Measurements from ENCODE around the gene DCLK2.

The DCLK2 gene

DNA sequence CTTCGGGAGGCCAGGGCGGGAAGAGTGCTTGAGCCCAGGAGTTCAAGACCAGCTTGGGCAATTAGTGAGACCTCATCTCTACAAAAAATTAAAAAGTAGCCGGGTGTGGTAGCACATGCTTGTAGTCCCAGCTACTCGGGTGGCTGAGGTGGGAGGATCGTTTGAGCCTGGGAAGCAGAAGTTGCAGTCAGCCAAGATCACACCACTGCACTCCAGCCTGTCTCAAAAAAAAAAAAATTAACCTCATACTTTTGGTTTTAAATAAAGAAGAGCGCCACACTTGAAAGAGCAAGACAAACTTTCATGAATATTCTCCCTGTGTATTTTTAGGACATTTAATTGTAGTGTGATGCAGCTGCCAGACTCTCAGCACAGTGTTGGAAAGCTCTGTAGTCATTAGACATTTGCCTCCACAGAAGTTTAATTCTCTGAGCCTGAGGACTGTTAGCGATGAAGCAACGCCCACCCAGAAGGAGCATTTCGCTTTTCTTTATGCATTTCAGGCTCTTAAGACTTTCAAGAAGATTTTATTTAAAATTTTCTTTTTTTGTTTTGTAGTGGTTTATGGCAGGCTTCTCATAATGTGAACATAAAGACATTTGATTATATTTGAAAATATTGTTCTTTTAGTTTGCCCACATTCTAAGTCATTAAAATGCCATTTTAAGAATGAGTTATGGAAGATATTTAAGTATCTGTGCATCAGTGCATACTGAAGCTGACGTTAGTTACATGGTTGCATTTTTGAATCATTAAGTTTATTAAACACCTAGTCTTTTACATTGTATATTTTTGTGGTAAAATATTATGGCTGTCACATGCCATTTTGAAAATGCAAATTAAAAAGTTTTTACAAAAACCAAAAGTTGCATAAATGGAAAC lies 45.8 kb downstream of the DCLK2 start:
- Mint-ChIP-seq H3K9me3 (no peaks in the 10 kb centered on the region), H3K4me1 (no peaks in the 10 kb centered on the region), H3K27ac (no peak overlapping the region), H3K36me3 (no peaks in the 10 kb centered on the region), H3K27me3 (peaks cover 1% of the 10 kb centered on the region), H3K4me3 (no peak overlapping the region)

DNA sequence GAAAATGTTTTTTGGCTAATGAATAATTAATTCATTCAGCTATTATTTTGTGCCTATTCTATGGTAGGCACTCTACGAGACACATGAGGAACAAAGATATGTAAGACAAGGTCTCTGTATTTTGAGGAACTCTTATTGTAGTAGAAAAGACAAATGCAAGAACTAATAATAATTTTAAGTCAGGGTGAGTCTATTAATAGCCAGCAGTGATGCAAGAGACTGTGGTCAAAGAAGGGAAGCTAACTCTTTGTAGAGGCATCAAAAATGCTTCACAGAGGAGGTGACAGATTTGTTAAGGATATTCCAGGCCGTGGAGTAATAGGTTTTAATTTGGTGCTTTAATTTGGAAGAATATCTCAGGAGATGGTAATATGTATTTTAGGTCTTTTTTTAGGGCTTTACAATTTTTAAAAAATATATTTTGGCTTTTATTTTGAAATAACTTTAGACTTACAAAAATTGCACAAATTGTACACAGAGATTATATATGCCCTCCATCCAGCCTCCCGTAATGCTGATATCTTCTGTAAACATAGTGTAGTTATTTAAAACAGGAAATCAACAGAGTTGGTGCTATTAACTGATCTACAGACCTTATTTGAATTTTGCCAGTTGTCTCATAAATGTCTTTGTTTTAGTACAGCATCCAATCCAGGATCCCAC lies 48.1 kb downstream of the DCLK2 start:
- H3K27ac Mint-ChIP-seq: no peak overlapping the region
- peaks cover 1% of the 10 kb centered on the region for H3K27me3 Mint-ChIP-seq
- no peaks in the 10 kb centered on the region for H3K9me3 Mint-ChIP-seq
- H3K4me1 Mint-ChIP-seq: no peaks in the 10 kb centered on the region
- H3K4me3 Mint-ChIP-seq: no peak overlapping the region
- H3K36me3 Mint-ChIP-seq: no peaks in the 10 kb centered on the region

DNA sequence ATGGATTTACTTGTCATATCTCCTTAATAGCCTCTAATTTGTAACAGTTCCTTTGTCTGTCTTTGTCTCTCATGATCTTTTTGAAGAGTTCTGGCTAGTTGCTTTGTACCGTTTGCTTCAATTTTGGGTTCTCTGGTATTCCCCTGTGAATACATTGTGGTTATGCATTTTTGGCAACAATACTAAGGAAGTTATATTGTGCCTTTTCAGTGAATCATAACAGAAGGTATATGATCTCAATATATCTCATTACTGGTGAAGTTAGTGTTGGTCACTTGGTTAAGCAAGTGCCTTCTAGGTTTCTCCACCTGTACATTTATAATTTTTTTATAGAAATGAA lies 48.6 kb downstream of the DCLK2 start:
- H3K27ac Mint-ChIP-seq: no peak overlapping the region
- H3K4me3 Mint-ChIP-seq: no peak overlapping the region

DNA sequence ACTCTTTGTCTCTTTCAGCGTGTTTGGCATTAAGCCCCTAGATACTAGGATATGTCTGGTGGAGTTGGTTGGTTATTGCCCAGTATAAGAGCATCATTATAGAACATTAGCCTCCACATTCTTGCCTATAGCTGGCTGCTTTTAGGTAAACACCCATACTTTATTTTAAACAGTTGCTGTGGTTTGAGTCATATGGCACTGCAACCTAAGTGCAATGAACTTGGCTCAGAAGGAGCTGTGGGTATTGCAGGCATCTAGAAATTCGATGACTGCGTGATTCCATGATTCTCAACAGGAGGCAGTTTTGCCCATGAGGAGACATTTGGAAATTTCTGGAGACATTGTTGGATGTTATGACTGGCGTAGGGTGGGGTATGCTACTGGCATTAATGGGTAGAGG lies 49.5 kb downstream of the DCLK2 start:
- H3K4me1 Mint-ChIP-seq: no peaks in the 10 kb centered on the region
- peaks cover 1% of the 10 kb centered on the region for H3K27me3 Mint-ChIP-seq
- no peaks in the 10 kb centered on the region for H3K9me3 Mint-ChIP-seq
- no peak overlapping the region for H3K27ac Mint-ChIP-seq
- no peaks in the 10 kb centered on the region for H3K36me3 Mint-ChIP-seq
- no peak overlapping the region for H3K4me3 Mint-ChIP-seq

More for the DNA sequence above, 48.6 kb downstream of the DCLK2 start:
- Mint-ChIP-seq H3K9me3 (no peaks in the 10 kb centered on the region), H3K27me3 (peaks cover 1% of the 10 kb centered on the region), H3K36me3 (no peaks in the 10 kb centered on the region), H3K4me1 (no peaks in the 10 kb centered on the region)

DNA sequence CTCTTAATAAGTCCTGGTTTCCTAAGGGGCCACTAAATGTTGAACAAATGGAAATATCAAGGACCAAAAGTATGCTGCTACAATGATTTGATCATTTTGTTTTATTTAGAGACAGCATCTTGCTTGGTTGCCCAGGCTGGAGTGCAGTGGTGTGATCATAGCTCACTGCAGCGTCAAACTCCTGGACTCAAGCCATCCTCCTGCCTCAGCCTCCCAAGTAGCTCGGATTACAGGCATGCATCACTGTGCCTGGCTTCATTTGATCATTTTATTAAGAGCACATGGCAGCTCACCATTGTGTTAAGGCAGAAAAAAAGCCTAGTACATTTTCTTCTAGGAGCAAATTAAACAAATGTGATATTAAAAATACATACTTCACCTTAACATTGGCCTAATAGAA lies 52.7 kb downstream of the DCLK2 start:
- Mint-ChIP-seq H3K4me3 (no peak overlapping the region), H3K27ac (no peak overlapping the region), H3K9me3 (no peaks in the 10 kb centered on the region), H3K4me1 (no peaks in the 10 kb centered on the region), H3K36me3 (no peaks in the 10 kb centered on the region), H3K27me3 (peaks cover 1% of the 10 kb centered on the region)

DNA sequence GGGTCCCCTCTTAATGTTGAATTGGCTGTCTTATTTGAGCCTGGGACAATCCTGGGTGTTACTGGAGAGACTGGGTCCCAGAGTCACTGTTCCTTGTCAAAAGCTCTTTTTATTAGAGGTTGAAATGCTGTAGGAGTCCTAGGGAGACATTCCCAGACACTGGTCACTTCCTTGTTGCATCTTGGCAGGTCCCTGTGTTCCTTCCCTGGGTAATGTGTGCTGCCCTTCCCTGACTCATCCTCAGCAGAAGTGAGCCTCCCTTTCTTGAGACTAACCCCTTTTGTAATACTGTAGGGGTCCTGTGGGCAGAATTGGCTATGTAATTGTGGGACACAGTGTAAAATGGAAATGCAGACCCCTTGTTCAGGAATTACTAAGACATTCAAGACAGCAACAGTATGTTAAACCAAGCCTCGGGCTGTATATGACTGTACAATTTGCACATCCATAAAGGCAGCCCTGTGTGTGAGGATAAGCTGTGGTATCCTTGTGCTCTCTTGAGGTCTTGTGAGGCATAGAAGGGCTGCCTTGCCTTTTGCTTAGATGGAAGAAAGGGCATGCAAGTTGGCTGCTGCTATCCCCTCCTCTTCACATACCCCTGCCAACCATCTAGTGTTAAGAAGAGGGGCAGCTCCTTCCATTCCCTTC lies 53.5 kb downstream of the DCLK2 start:
- no peaks in the 10 kb centered on the region for H3K9me3 Mint-ChIP-seq
- no peaks in the 10 kb centered on the region for H3K36me3 Mint-ChIP-seq
- no peak overlapping the region for H3K4me3 Mint-ChIP-seq
- no peak overlapping the region for H3K27ac Mint-ChIP-seq
- H3K4me1 Mint-ChIP-seq: no peaks in the 10 kb centered on the region
- H3K27me3 Mint-ChIP-seq: peaks cover 1% of the 10 kb centered on the region

DNA sequence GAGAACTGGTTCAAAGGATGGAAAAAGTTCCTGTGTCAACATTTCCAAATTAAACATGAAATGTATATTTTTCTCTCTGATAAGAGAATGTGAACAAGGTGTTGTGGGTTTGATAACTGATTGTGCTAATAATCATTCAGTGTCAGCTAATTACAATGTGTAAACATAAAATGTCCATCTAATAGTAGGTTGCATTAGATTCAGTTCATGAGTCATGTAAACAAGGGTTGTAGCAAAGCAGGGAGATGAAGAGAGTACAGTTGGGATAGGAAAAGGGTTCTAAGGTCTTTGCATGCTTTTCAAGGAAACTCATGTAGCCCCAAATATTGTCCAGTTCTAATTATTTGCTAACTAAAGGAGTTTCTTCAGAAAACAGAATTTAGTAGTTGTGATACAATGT lies 55.4 kb downstream of the DCLK2 start:
- Mint-ChIP-seq H3K27me3 (peaks cover 1% of the 10 kb centered on the region), H3K4me3 (no peak overlapping the region), H3K4me1 (no peaks in the 10 kb centered on the region), H3K27ac (no peak overlapping the region), H3K36me3 (no peaks in the 10 kb centered on the region), H3K9me3 (no peaks in the 10 kb centered on the region)

DNA sequence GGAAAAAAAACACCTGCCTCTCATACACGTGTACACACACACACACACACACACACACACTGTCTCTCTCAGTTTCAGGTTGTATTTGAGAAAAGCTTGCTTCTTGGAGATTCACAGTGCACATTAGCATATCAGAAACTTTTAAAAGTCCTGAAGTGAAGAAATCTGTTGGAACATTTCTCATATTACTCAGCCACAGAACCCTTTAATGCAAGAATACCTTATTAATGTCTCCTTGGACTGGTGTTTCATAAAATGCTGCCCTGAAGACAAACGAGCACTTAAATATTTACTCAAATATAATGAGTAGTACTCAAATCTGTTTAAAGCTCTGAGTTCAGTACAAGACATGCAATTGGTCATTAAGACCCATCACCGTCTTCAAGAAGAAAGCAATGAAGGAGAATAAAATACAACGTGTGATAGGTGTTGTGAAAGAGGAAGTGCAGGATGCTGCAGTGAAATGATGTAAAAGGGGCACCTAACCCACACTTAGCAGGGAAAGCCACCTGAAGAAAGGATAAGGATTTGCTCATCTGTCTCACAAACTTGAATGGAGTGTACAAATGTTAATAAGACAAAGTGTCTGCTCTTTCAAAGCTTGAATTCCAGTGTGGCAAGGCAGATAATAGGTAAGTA lies 57.0 kb downstream of the DCLK2 start:
- Mint-ChIP-seq H3K9me3 (no peaks in the 10 kb centered on the region), H3K4me1 (no peaks in the 10 kb centered on the region), H3K27me3 (peaks cover 1% of the 10 kb centered on the region), H3K27ac (no peak overlapping the region), H3K4me3 (no peak overlapping the region), H3K36me3 (no peaks in the 10 kb centered on the region)

DNA sequence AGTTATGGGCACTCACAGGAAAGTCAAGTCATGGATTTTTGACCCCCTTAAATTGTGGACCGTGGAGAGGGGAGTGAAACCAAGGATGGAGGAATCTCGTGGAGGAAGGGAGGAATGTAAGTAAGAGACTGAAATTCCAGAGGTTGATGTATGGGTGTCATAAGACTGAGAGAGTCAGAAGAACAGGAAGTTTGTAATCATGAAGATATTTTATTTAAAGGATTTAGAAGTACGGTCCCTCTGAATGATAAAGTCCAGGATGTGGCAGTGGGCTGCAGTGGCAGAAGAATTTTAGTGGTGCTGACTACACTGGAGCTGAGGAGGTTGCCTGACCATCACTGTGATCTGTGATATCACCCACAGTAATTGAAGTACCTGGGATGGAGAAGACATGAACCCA lies 57.8 kb downstream of the DCLK2 start:
- Mint-ChIP-seq H3K4me3 (no peak overlapping the region), H3K27me3 (peaks cover 1% of the 10 kb centered on the region), H3K4me1 (no peaks in the 10 kb centered on the region), H3K36me3 (no peaks in the 10 kb centered on the region), H3K9me3 (no peaks in the 10 kb centered on the region), H3K27ac (no peak overlapping the region)

DNA sequence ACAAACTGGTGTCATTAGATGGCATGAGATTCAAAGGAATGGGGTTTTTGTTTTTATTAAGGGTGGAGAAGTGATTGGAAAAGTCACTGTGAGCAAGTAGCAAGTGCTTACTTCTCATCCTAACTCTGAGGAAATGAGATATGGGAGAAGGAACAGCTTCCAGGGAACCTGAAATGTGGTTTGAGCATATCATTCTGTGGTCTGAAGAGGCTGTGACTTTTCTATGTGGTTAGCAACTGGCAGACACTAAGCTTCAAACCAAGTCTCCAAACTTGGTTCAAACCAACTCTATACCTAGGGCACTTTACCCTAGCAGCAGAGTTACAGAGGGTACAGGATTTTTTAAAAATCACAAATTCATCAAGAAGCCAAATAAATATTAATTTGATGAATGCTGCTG lies 58.2 kb downstream of the DCLK2 start:
- H3K9me3 Mint-ChIP-seq: no peaks in the 10 kb centered on the region
- no peaks in the 10 kb centered on the region for H3K36me3 Mint-ChIP-seq
- H3K4me3 Mint-ChIP-seq: no peak overlapping the region
- H3K27ac Mint-ChIP-seq: no peak overlapping the region
- H3K27me3 Mint-ChIP-seq: peaks cover 1% of the 10 kb centered on the region
- no peaks in the 10 kb centered on the region for H3K4me1 Mint-ChIP-seq

DNA sequence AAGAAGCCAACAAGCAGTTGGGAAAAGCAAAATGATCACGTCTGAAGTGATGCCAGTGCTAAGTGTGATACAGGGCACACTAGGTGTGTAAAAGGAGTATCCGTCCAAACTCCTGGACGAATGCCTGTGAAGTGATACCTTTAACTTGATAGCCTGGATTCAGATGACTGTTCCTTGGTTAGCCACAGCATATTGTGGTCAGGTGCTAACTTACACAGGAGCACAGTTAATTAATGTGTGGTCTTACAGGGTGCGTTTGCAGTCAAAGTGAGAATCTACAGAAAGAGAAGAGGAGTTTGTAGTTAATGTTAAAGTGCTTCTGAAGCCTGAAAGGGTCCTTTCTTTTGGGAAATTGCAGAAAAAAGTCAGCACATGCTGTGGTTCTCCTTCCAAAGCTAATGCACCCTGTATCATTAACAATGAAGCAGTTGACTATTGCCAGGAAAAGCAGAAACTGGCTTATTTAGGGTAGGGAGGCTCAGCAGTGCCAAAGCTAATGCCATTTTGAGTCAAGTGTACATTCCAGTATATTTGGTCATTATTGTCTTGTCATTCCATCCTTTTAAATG lies 61.1 kb downstream of the DCLK2 start:
- H3K9me3 Mint-ChIP-seq: no peaks in the 10 kb centered on the region

DNA sequence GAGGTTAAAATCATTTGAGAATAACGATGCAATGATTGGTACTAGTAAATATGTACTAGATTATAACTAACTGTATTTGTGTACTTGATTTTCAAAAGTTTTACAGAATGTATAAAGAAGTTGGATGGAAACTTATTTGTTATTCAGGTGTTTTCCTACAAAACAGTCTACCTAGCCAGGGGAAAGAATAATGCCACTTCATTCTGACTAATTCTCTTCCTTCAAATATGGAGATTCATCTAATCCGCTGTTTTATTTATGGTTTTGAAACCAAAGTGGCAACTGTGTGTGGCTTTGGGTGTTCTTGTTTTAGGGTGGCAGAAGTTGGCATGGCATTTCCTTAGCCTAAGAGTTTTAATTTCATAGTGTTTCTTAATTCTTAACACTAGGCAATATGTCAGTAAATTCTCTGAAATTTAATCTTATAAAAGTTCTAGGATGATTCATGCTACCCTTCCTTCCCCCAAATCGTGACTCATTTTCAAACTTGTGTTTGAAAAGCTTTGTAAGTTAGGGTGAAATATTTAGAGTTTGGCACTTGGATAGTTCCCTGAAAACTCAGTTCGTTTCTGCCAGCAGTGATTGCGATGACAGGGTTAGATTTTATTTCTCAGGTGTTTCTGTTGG lies 62.6 kb downstream of the DCLK2 start:
- no peak overlapping the region for H3K4me3 Mint-ChIP-seq
- H3K9me3 Mint-ChIP-seq: no peaks in the 10 kb centered on the region
- H3K27ac Mint-ChIP-seq: no peak overlapping the region
- no peaks in the 10 kb centered on the region for H3K4me1 Mint-ChIP-seq
- peaks cover 3% of the 10 kb centered on the region for H3K27me3 Mint-ChIP-seq
- no peaks in the 10 kb centered on the region for H3K36me3 Mint-ChIP-seq

More for the DNA sequence above, 61.1 kb downstream of the DCLK2 start:
- Mint-ChIP-seq H3K27me3 (no peaks in the 10 kb centered on the region), H3K27ac (no peak overlapping the region), H3K36me3 (no peaks in the 10 kb centered on the region), H3K4me3 (no peak overlapping the region), H3K4me1 (no peaks in the 10 kb centered on the region)

DNA sequence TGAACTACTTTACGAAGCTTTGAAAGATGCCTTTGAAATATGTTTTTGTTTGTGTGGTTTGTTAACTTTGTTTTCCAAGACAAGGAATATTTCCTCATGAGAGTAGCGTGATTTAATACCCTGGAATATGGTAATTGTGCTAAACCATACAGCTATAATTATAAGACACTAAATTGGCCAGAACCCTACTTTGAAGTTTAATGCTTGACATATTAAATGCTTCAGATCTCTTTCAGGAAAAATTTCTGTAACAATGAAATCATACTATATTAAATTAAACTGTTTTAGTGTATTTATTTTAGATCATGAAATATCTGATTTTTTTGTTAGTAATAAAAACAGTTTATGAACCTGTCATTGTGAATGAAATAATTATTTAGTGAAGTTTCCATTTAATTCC lies 63.5 kb downstream of the DCLK2 start:
- H3K36me3 Mint-ChIP-seq: no peaks in the 10 kb centered on the region
- peaks cover 3% of the 10 kb centered on the region for H3K27me3 Mint-ChIP-seq
- H3K4me1 Mint-ChIP-seq: no peaks in the 10 kb centered on the region
- no peaks in the 10 kb centered on the region for H3K9me3 Mint-ChIP-seq
- H3K27ac Mint-ChIP-seq: no peak overlapping the region
- H3K4me3 Mint-ChIP-seq: no peak overlapping the region

DNA sequence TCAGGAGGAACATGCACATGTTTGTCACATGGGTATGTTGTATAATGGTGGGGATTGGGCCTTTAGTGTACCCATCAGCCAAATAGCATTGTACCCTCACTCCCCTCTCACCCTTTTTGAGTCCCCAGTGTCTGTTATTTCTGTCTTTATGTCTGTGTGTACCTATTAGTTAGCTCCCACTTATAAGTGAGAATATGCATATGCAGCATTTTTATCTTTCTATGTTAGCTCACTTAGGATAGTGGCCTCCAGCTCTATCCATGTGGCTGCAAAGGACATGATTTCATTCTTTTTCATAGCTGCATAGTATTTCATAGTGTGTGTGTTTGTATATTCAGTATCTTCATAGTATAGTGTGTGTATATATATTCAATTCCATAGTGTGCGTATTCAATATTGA lies 64.6 kb downstream of the DCLK2 start:
- Mint-ChIP-seq H3K4me1 (no peaks in the 10 kb centered on the region), H3K4me3 (no peak overlapping the region), H3K9me3 (no peaks in the 10 kb centered on the region), H3K27me3 (peaks cover 6% of the 10 kb centered on the region), H3K27ac (no peak overlapping the region), H3K36me3 (no peaks in the 10 kb centered on the region)

Data from activated naive CD4-positive, alpha-beta T cell treated with anti-CD3 and anti-CD28 coated beads, Interleukin-2, amount 50 U/mL, for 24 hours (primary cell).